Stimulated activated CD4-positive, alpha-beta T cell treated with anti-CD3 and anti-CD28 coated beads, Interleukin-1b, Interleukin-23, amount 100 ng/mL, for 1 hour (primary cell): ENCODE results near the gene ADGRB3.
"Not testable (repeated sequence)": the region's sequence is repeated elsewhere in the genome, so short reads cannot be mapped to it uniquely, and the experiment has no call there.

Experiments
- DNase-seq, 2 donors: peaks; one replicate each; pipeline ENCODE4 v3.0.0-alpha.2; 2020; ENCODE audit warnings: low read depth in 2 of 2

The ADGRB3 gene

DNA sequence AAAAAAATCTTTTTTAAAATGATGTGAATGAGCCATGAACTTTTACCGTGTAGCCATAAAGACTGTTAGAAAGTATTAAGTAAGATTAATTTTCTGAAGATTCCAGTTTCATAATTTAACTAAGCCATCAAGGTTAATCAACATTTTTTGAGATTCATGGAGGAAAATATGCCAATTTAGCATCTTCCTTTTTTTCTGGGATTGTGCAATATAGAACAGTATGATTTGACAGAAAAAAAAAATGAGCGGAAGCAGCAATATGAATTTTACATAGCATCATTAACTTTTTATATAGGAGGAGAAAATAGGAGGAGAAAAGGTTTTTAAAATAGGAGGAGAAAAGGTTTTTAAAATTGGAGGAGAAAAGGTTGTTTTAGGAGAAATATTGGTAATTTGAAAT, 306.3 kb downstream of the ADGRB3 start:
- no peak for DNase-seq

DNA sequence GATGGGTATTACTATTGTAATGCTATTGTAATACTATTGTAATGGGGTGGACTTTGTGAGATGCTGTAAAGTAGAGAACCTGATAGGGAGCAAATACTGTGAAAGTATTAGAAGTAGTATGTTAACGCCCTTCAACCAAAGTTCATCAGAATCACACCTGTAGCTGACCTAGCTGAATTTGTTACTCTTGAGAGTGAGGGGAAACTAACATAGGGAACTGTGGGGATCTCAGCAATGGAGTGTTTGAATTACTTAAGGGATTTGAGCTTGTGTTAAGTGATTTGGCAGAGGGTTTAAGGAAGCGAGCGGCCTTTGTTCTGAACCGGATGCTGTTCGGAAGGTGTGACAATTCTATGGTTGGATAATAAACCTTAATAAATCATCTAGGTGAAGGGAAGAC, 312.6 kb downstream of the ADGRB3 start:
- no peak for DNase-seq

DNA sequence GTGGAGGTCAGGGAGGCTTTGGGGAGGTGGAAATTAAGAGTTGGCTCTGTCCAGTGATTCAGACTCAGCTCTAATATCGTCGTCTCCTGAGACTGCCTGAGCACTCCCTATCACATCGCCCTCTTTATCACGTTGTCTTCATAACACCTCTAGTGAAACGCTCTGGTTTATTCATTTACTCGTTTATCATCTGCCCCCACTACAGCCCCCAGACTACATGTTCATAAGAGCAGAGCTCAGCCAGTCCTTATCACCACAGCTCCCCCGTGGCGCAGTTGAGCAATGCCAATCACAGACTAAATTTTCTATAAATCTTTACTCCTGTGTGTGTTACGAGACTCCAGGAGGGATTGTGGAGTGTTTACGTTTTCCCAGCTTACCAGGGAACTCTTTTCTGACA, 316.2 kb downstream of the ADGRB3 start:
- no peak for DNase-seq

DNA sequence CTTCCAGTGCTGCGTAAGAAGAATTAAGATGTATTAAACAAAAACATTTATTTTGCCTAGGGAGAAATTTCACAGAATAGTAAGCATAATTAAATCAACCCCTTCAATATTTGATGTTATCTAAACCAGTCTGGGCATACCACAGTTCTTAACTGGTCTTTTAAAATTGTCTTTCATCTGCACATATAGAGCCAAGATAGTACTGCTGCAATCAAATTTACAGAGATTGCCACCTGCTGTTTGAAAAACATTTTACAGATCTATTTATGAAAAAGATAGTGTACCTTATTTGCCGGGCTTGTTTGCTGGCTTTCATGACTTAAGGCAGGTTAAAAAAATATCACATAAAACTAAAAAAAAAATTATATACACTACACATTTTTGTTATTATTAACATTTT, 323.2 kb downstream of the ADGRB3 start:
- no peak for DNase-seq

DNA sequence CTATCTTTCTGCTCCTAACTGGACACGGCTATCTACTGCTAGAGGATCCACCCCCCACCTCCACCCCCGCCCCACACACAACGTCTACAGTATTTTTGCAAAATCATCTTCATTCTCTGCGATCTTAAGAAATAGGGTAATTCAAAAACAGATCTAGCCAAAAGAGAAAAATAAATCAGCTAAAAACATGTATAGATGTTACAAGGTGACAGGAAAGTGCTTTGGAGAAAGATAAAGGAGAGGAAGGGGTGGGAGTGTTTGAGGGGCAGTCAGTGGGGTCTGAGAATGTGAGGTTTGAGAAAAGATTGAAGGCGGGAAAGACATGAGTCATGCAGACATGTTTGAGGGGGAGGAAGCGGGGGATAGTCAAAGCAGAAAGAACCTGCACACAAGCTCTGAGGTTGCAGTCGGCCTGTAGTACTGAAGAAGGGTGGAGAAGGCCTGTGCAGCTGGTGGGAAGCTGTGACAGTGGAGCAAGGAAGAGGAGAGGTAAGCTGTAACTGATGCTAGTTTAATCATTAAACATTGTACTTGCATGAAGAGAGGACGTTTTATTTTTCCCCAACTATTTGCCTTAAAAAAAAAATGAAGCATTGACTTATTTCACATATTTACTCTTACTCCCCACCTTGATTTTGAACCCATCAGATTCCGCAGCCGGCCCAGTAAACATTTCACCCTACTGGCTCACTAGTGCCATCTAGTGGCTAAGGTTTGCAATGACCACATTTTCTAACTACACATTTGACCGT, 332.6 kb downstream of the ADGRB3 start:
- peak in 1 of 2 donors; percentile 19 for DNase-seq

DNA sequence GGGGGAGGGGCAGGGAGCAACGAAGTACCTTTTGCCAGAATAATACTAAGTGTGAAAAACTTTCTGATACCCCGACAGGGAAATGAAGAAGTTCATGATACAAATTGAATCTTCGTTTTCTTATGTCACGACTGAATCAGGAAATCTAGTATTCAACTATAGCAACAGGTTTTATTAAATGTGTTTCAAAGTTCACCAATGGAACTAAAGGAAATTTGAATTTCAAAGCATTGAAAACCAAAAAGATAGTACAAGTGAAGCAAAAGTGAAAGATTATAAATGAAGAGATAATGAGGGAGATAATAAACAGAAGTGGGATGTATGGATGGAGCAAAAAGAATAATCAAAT, 333.2 kb downstream of the ADGRB3 start:
- DNase-seq: no peak

DNA sequence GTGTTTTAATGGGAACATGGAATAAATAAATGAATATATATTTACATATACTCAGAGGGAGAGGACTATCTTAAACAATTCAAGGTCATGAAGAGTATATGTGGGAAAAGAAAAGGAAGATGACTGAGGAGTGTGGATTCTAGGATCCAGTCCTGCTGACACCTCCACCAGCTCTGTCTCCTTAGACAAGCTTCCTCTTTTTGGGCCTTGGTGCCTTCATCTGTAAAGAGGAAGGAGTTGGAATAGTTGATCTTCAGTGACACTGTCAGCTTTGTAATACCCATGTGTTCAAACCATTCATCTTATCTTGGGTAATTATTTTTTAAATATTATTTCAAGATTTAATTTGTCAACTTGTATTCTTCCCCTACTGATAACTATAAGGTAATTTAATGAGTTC, 338.0 kb downstream of the ADGRB3 start:
- no peak for DNase-seq

DNA sequence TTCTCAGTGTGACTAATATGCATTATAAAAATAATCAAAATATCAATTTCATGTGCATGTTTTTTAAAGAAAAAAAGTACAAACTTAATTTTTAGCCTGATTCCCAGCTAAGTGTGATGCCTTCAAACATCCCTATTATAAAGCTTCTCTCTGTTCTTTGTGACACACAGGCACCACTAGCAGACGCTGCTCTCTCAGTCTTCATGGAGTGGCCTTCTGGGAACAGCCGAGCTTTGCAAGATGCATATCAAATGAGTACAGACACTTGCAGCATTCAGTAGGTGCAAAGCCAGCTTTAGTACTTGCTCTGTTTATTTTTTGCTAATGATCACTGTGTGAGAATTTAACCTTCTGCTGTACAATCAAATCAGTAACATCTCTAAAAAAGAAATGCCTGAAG, 340.0 kb downstream of the ADGRB3 start:
- no peak for DNase-seq

DNA sequence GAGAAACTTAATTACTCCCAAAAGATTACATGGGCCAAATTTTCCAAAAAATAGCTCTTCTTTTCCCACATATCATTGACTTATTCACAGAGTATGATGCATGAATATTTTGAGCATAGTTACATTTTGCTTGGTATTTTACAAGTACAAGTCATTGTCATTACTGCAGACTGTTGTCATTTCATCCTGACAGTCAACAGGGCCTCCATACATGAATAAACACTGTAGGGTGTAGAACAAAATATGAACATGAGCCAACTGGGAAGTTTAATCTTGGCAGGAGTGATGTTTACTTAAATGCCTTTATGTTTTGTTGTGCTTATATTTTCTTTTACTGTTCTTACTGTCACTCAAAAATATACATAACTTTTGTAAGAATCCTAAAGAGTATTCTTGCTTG, 340.7 kb downstream of the ADGRB3 start:
- DNase-seq: no peak

DNA sequence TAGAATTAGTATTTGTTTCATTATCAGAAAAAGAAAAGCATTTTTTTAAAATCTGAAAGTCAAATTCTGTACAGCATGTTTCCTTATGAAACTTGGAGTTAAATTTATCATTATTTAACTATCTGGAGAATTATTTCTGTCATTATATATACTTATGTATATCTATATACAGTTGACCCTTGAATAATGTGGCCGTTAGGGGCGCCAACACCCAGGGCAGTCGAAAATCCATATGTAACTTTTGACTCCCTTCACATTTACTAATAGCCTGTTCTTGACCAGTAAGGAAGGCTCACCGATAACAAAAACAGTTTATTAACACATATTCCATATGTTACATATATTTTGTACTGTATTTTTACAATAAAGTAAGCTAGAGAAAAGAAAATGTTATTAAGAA, 341.2 kb downstream of the ADGRB3 start:
- DNase-seq: no peak

DNA sequence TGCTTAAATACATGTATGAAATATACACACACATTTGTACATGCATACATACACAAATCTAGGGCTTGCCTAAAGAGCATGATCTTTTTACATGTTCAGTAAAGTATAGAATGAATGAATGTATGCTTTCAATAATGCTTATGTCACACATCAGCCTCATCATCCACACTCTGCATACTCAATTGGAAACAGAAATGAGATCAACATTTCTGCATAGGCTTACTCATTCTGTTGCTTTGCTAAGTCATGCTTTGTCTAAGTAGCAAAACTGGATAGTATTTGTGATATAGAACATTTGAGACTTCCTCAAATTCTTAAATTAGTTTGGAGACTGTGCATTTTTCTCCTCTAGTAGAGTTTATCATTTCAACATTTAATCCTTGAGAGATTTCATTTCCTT, 343.3 kb downstream of the ADGRB3 start:
- no peak for DNase-seq

DNA sequence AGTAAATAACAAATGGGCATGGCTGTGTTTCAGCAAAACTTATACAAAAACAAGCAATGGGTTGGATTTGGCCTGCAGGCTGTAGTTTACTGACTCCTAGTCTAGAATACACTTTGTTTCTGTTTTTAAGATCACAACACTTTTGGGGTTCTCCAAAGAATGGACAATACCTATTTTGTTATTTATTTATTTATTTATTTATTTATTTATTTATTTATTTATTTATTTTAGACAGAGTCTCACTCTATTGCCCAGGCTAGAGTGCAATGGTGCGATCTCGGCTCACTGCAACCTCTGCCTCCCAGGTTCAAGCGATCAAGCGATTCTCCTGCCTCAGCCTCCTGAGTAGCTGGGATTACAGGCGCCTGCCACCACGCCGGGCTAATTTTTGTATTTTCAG, 346.6 kb downstream of the ADGRB3 start:
- not testable (repeated sequence) for DNase-seq

DNA sequence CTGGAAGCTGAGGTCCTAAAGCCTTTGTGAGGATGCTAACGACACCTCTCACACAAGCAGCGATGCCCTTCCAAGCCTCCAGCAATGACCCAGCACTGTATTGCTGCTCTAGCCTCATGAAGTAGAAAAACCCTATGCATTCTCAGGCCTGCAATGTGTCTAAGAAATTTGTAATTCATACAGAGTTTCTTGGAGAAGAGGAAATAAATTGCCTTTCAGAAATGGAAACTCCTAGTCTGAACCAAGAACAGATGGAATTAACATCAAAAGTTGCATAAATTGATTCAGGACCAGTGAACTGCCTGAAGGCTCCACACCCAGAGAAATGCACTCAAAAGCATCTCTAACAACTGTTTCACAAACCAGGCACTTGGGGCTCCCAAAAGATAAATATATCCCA, 353.6 kb downstream of the ADGRB3 start:
- no peak for DNase-seq

DNA sequence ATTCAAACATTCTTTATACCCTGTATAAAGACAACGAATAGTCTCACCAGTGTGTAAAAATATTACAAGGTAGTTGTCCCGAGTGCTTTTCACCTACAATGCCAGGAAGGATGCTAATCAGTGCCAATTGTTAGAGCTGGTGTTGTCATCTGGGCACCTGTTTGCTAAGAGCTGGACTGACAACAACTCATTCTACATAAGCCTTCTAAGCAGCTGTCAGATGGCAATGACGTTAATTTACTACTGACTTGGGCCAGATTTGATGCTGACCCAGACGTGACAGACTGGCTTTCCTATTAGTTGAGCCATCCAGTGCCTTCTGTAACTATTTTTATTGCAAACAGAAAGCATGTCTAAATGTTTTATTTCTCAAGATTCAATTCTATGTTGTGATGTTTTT, 355.2 kb downstream of the ADGRB3 start:
- no peak for DNase-seq

DNA sequence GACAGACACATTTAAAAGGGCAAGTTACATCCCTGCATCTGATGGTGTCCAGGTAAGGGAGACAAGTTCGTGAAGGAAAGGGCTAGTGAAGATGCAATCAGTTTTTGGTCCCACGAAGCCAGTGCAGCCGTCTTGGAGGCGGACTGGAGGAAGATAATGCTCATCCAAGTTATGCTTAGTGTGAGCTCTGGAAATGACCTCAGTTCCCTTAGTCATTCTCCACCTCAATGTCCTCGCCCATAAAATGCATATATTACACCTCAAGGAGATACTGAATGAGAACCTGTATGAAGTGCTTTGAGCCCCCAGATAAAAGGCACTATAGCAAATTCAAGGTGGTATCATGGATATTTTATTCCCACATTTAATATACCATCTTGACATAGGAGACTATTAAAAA, 358.8 kb downstream of the ADGRB3 start:
- DNase-seq: no peak

DNA sequence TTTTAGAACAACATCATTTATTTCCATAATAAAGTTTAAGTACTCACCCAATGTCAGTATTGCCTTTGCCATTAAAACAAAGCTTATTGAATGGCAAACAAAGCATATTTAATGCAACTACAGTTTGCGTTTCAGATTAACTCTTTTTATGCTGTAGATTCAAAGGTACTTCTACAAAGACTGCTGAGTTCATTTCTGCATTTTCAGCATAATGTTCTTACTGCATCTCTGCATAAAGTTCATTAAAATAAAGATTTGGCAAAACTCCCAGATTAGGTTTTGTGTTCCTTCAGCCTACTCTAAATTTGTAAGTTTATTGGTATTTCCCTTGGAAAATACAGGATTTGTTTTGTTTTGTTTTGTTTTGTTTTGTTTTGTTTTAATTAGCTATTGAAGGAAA, 359.4 kb downstream of the ADGRB3 start:
- no peak for DNase-seq

DNA sequence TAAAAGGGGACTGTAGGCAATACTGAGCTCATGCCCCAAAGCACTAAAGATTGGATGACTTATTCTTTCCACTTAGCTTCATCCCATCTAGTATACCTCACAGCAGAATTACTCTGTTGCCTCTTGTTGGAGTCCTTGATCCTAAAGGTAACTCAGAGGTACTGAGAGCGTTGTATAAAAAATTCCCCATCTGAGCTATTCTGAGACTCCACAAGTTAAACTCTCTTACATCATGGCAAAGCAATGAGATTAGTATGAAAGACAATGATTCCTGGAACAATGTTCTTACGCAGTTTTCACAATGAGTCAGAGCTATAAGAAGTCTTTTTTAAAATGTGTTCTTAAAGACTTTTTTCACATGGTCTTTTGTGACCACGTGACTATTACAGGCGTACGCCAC, 370.1 kb downstream of the ADGRB3 start:
- no peak for DNase-seq

DNA sequence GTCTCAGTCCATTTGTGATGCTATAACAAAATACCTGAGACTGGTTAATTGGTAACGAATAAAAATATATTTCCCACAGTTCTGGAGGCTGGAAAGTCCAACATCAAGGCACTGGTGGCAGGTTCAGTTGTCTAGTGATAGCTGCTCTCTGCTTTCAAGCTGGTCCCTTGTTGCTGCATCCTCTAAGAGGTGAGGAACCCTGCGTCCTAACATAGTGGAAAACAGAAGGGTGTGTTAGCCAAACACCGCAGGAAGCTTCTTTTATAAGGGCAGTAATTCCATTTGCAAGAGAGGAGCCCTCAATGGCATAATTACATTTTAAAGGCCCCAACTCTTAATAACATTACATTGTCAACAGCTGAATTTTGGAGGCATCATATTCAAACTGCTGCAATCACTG, 372.7 kb downstream of the ADGRB3 start:
- no peak for DNase-seq

DNA sequence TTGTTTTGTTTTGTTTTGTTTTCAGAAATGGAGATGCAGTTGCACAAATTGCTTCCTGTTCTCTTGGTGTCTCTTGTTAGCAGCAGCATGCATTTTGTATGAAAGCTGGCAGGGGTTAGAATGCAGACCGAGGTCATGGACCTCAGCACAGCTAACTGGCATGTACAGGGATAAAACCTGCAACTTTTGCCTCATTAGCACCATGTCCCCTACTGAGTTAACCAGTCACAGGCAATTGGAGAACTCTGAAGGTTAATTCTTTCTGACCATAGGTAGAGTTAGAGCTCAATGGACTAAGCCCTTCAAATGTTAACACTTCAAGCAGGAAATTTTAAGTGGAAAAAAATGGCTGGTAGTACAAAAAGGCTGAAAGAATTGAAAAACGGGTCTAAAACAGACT, 377.1 kb downstream of the ADGRB3 start:
- DNase-seq: no peak

DNA sequence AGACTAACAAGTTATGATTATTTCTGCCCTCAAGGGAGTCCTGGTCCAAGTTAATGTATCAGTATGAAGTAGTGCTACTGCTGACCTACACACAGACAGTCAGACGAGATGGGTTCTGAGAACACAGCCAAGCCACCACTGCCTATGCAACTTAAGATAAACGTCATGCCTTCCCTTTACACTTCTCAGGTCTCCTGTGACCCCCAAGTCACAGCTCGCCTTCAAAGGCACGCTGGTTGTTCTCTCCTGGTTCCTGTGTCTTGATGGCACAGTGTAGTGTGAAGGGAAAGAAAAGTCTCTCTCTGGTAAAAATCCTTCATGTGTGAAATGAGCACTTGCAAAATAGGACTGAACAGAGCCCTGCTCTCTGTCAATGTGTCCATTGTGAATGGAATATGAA, 377.8 kb downstream of the ADGRB3 start:
- no peak for DNase-seq

DNA sequence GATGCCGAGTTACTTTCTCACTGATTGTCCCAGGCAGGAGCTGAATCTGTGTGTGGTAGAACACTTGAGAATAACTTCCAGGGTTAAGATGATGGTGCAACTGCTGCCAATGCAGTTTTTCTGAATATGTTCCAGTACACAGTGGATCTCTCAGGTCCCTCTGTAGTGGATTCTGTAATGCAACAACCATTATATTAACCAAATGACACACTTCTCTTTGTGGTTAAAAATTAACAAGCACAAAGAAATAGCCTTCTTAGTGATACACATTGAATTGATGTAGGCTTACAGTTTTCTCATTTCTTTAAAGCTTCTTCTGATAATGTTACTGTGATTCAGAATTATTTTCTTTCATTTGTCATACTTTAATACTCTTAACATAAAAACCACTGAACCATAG, 383.8 kb downstream of the ADGRB3 start:
- no peak for DNase-seq

DNA sequence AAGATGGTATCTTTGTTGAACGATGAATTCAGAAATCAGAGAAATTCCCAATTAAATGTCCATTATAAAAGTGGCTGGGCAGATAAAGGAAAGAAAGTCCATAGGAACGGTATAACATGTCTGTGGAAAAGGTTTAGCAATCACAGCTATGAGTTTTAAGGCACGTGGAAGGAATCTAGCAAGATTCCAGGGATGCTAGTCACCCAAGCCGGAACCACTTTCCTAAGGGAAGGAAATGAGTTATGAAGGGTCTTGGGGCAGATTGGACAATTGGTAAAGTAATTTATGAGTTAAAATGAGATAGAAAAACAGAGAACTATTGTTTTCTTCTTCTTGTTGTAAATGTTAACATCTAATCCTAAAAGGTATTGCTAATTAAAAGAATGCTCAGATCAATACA, 384.8 kb downstream of the ADGRB3 start:
- no peak for DNase-seq

DNA sequence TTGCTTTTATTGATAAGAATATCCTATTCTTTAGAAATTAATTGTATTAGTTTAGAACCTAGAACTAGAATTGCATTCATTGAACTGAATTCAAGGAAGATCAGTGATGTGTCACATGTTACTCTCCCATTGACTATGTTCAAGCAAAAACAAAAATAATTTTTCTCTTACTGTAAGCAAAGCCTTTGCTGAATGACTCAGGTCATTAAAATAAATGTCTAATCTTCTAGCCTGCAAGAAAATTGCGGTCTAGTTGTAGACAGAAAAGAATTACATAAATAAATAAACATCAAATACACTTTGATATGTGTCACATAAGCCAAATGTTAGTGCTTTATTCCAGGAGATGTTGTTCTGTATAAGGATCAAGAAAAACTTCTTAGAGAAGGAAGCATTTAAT, 387.9 kb downstream of the ADGRB3 start:
- no peak for DNase-seq

DNA sequence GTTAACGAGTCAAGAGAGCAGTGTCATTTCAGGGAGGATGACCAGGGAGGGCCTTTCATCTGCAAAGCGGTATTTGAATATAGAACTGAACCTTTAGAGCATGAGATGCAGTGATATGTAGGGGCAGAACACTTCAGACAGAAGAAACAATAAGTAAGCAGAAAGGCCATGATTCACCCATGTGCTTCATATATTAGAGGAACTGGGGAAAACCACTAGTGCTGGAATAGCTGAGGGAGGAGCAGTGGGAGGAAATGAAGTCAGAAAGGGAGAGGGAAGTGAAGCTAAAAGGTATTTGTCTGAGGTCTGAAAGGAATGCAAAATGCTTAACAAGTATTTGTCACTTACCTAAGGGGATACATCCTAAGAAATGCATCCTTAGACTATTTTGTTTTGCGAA, 391.2 kb downstream of the ADGRB3 start:
- no peak for DNase-seq

DNA sequence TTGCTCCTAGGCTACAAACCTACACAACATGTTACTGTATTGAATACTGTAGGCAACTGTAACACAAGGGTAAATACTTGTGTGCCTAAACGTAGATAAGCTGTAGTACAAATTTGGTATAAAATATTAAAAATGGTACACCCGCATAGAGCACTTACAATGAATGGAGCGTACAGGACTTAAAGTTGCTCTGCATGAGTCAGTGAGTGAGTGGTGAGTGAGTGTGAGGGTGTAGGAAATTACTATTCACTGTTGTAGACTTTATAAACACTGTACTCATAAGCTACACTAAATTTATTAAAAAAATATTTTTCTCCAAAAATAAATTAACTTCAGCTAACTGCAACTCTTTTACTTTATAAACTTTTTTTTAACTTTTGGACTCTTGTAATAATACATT, 391.6 kb downstream of the ADGRB3 start:
- no peak for DNase-seq
